ENCODE measurements around the gene NHSL2.

The NHSL2 gene

GRCh38 chrX:72107320-72107719 is 196.7 kb downstream of the NHSL2 start:
- DNase-seq (ENCODE audit: extremely low spot score) = no peak
- TF ChIP-seq CTCF (IDR thresholded peaks at IDR 0.05; ENCODE audit: control extremely low read depth, extremely low read depth, low read depth, missing control alignments) = no peak
- CTCF ChIA-PET = no interaction called here
- POLR2A ChIA-PET = no interaction called here

GRCh38 chrX:72107841-72108595 is 197.4 kb downstream of the NHSL2 start:
- no peak for TF ChIP-seq CTCF (IDR thresholded peaks at IDR 0.05; ENCODE audit: control extremely low read depth, extremely low read depth, low read depth, missing control alignments)
- CTCF ChIA-PET = no interaction called here
- POLR2A ChIA-PET = no interaction called here
- DNase-seq (ENCODE audit: extremely low spot score) = no peak

GRCh38 chrX:72108666-72109065 is 198.0 kb downstream of the NHSL2 start:
- ChIA-PET POLR2A (no interaction called here), CTCF (no interaction called here)
- no peak for TF ChIP-seq CTCF (IDR thresholded peaks at IDR 0.05; ENCODE audit: control extremely low read depth, extremely low read depth, low read depth, missing control alignments)
- DNase-seq (ENCODE audit: extremely low spot score) = no peak

GRCh38 chrX:72110051-72110875 is 199.6 kb downstream of the NHSL2 start:
- POLR2A ChIA-PET = no interaction called here
- DNase-seq (ENCODE audit: extremely low spot score) = no peak
- CTCF ChIA-PET = no interaction called here
- TF ChIP-seq CTCF (IDR thresholded peaks at IDR 0.05; ENCODE audit: control extremely low read depth, extremely low read depth, low read depth, missing control alignments) = no peak

- DNase-seq (ENCODE audit: extremely low spot score) = no peak
- ChIA-PET CTCF (interaction anchor here (1.1 kb wide), 1 partner anchor 15 kb away, joined by 4 read pairs; no protein-coding TSS in a partner anchor), POLR2A (no interaction called here)
- TF ChIP-seq CTCF (IDR thresholded peaks at IDR 0.05; ENCODE audit: control extremely low read depth, extremely low read depth, low read depth, missing control alignments) = no peak
Observed at GRCh38 chrX:72110876-72111708, 200.4 kb downstream of the NHSL2 start.

- no peak for TF ChIP-seq CTCF (IDR thresholded peaks at IDR 0.05; ENCODE audit: control extremely low read depth, extremely low read depth, low read depth, missing control alignments)
- DNase-seq (ENCODE audit: extremely low spot score) = no peak
- ChIA-PET POLR2A (no interaction called here), CTCF (no interaction called here)
Observed at GRCh38 chrX:72113461-72113860, 202.8 kb downstream of the NHSL2 start.

Data from GM10248 (cell line).